HG03139 (cell line): ENCODE data around the gene RUFY4.
"Not testable (repeated sequence)": the region's sequence is repeated elsewhere in the genome, so short reads cannot be mapped to it uniquely, and the experiment has no call there.

ENCODE experiments used
- ATAC-seq: cut with Tn5 transposase; IDR thresholded peaks from one replicate; pipeline ENCODE4 v1.9.1; 2021; ENCODE audit not compliant: unreplicated experiment

The RUFY4 gene

GRCh38 chr2:218082586-218083351 is 13.7 kb downstream of the RUFY4 start:
- no peak for ATAC-seq

GRCh38 chr2:218083352-218083676 is 14.3 kb downstream of the RUFY4 start:
- ATAC-seq: no peak

- no peak for ATAC-seq
Observed at GRCh38 chr2:218086478-218086877, 17.4 kb downstream of the RUFY4 start.

DNA sequence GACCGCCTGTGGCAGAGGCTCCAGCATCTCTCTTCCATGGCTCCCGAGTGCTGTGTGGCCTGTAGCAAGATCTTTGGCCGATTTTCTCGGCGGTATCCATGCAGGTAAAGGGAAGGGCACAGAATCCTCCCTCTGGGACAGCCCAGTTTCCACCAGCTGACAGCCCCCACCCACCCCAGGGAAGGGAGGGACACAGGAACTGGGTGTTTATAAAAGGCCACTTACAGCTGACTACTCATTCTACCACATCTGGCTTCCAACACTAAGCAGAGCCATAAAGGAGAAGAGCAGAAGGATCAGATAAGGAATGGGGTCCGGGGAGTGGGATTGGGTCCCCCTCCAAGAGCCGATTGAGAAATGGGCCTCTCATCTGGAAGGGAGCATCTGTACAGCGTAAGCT is 20.2 kb downstream of the RUFY4 start:
- no peak for ATAC-seq

DNA sequence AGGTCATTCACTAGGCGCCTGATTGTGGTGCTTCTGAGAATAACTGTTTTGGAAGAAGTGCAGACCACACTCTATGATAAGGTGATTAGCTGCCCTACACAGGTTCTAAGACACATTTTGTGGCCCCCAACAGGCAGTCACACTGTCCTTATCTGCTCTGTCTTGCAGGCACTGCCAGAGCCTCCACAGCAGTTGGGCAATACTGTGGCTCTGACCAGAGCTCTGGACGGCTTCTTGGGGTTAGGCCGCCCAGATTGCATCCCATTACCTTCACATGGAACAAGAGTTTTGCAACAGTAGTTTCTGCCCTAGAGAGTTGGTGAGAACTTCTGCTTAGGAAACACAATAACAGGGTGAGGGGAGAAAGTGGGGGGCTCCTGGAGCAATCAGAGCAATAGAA is 22.7 kb downstream of the RUFY4 start:
- ATAC-seq: no peak

- no peak for ATAC-seq
Observed at GRCh38 chr2:218093879-218094278, 24.8 kb downstream of the RUFY4 start.

DNA sequence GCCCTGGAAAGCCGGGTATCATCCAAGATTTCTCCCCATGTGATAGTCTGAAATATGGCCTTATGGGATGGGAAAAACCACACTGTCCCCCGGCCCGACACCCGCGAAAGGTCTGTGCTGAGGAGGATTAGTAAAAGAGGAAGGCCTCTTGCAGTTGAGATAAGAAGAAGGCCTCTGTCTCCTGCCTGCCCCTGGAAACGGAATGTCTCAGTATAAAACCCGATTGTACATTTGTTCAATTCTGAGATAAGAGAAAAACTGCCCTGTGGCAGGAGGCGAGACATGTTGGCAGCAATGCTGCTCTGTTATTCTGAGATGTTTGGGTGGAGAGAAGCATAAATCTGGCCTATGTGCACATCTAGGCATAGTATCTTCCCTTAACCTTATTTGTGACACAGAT is 26.8 kb downstream of the RUFY4 start:
- no peak for ATAC-seq

GRCh38 chr2:218097975-218098374 is 28.9 kb downstream of the RUFY4 start:
- no peak for ATAC-seq

DNA sequence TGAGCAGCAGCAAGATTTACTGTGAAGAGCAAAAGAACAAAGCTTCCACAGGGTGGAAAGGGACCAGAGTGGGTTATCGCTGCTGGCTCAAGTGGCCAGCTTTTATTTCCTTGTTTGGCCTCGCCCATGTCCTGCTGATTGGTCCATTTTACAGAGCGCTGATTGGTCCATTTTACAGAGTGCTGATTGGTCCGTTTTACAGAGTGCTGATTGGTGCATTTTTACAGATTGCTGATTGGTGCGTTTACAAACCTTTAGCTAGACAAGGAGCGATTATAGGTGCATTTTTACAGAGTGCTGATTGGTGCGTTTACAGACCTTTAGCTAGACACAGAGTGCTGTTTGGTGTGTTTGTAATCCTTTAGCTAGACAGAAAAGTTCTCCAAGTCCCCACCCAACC is 39.8 kb downstream of the RUFY4 start:
- ATAC-seq: not testable (repeated sequence)

GRCh38 chr2:218121789-218122188 is 52.7 kb downstream of the RUFY4 start:
- ATAC-seq: not testable (repeated sequence)

GRCh38 chr2:218122286-218122685 is 53.2 kb downstream of the RUFY4 start:
- not testable (repeated sequence) for ATAC-seq

DNA sequence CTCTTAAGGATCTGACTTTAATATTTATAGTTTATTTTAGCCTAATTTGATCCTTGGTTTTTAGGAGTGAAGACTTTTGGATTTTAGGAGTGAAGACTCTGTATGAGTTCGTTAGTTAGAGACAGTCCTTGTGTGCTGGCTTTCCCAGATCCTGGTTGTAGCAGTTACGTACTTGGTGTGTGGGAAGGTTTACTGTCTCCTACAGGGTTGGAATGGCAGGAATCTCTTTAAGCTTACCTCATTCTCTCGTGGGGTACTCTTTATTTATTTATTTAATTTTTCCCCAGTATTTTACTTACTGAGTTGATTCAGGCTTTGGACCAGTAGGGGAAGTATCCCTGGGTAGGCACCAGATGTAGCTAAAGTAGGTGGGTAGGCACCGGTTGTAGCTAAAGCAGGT is 54.9 kb downstream of the RUFY4 start:
- ATAC-seq: no peak

DNA sequence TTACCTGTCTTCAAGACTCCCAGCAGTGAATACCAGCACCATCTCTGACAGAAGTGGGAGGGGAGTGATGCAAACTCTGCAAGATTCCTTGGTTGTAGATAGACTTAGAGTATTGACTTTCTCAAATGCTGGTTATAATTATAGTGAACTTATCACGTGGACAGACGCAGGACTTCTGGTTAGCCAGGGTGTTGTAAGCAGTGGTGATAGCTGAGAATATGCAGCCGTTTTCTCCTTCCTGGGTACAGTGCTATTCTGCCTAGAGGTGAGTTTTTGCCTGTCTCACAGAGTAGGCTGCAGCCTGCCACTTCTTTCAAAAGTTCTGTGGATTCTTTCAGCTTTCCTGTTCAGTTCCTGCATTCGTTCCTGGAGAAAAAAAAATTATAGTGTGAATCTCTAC is 56.0 kb downstream of the RUFY4 start:
- ATAC-seq: no peak

DNA sequence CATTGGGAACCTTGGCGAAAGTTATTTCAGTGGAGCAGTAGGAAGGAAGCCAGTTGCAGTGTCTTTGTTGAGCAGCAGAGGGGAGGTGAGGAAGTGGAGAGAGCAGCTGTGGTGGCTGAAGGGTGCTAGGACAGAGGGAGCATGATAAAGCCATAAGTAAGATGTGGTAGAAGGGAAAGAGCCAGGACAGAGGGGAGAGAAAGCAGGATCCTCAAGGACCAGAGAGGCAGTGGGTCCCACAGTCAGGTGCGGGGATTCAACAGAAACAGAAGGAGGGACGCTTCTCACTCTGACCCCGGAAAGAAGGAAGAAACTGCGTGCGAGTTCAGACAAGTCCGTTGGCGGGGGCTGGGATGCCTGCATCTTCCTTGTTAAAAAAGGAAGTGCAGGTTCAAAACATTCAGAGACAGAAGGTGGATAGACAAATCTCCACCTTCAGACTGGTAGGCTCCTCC is 56.6 kb downstream of the RUFY4 start, which contains the start of gene CXCR2:
TSS of gene CXCR2 (plus strand) at position 403 of the 455 bp plus-strand sequence. CDS start 8,774 bp downstream, outside the sequence.
- ATAC-seq: no peak

DNA sequence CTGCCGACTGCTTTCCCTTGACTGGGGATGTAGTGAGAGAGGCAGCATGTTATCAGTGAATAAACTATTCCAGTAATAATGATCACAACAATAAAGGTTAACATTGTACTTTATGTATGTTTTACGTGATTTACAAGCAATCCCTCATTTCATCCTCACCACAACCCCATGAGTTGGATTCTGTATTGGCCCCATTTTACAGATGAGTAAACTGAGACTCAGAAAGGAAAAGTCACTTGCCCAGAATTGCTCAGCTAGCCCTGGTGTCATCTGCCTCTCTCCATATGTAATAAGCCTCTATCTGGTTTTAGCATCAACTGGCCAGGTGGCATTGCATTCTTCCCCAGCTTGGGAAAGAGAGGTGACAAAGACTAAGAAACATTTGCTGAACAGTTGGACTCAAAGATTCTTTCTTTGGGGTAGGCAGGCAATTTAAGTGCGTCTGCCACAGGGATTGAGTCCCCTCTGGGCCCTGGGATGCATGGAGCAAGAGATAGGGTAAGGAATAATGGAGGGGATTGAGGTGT is 58.9 kb downstream of the RUFY4 start:
- ATAC-seq: no peak

DNA sequence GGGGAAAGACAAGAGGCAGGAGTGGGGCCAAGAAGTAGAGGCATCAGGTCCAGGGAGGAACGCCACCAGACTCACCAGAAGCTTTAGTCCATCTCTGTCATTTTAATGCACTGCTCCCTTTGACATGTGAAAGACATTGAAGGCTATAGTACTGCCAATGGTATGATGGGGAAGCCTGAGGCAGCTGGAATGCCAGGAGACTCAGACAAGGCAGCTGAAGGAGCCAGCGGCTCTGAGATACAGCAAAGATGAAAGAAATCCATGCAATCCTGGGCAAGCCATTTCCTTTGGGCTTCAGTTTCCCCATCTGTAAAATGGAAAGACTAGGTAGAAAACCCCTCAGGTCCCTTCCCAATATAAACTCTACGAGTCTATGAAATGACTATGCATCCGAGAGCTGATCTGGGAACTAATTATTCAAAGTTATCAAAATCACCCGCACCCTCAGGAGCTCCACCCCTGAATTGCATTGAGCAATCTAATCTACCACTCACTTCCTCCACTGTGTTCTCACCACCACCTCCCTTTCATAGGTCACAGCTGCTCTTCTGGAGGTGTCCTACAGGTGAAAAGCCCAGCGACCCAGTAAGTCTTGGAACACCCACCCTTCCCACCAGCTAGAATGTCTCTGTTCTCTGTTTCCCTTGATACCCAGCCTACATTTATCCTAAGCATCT is 59.9 kb downstream of the RUFY4 start:
- ATAC-seq: no peak

GRCh38 chr2:218129458-218130135 is 60.5 kb downstream of the RUFY4 start:
- ATAC-seq: no peak

DNA sequence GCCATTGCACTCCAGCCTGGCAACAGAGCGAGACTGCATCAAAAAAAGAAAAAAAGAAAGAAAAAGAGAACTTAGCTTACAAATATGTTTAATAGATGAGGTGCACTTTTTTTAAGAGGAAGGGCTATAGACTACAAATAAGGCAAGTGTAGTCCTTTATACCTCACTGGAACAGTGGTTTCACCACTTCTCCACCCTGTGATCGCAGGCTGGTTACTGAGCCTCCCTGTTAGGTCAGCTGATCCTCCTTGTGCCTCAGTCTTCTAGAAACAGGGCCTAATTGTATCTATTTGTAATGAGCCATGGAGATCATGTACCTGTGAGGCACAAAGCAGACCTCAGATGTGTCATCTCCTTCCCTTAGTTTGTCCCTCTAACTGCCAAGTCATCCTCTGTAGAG is 61.3 kb downstream of the RUFY4 start:
- no peak for ATAC-seq

DNA sequence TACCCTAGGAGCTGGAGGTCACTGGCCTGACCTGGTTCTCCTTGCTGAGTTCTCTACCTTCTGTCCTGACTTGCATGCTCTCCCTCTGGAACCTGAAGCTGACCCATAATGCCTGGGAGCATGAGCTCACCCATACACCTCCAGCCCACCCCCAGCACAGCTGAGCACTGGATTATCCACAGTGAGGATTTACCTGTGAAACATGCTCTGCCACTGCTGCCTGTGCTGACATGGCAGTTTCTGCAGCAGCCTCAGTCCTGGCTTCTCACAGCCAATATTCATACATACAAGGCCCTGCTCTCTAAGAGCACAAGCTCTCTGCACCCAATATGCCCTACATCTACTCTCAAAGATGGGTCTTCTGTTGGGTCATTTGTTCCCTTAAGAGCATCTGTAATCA is 61.8 kb downstream of the RUFY4 start:
- no peak for ATAC-seq

- no peak for ATAC-seq
Observed at GRCh38 chr2:218137514-218137913, 68.5 kb downstream of the RUFY4 start.

GRCh38 chr2:218138047-218138446 is 69.0 kb downstream of the RUFY4 start:
- ATAC-seq: no peak
